NCI-H526 (cell line): ENCODE results near the gene PCYT1A.

Experiments
- DNase-seq, 2 experiments: peaks; one replicate each; lab custom pipeline; 2025; lab: John Stamatoyannopoulos, UW

PCYT1A gene

GRCh38 chr3:196236223-196236622 lies 51.3 kb downstream of the PCYT1A start:
- DNase-seq = no peak

GRCh38 chr3:196235452-196236122 lies 51.9 kb downstream of the PCYT1A start:
- no peak for DNase-seq

GRCh38 chr3:196232882-196233251 lies 54.7 kb downstream of the PCYT1A start:
- no peak for DNase-seq

GRCh38 chr3:196232154-196232881 lies 55.2 kb downstream of the PCYT1A start:
- DNase-seq = no peak

GRCh38 chr3:196227629-196228493 lies 59.7 kb downstream of the PCYT1A start:
- no peak for DNase-seq

- no peak for DNase-seq
These were observed 60.4 kb downstream of the PCYT1A start for GRCh38 chr3:196227121-196227561.

GRCh38 chr3:196225763-196226364 lies 61.7 kb downstream of the PCYT1A start:
- no peak for DNase-seq

- DNase-seq = no peak
These were observed 62.4 kb downstream of the PCYT1A start for GRCh38 chr3:196225086-196225485.

GRCh38 chr3:196222876-196223595 lies 64.5 kb downstream of the PCYT1A start:
- DNase-seq = peak; percentile 16 to 66

GRCh38 chr3:196220991-196221390 lies 66.5 kb downstream of the PCYT1A start:
- no peak for DNase-seq

GRCh38 chr3:196220587-196220986 lies 66.9 kb downstream of the PCYT1A start:
- DNase-seq = no peak

GRCh38 chr3:196219970-196220311 lies 67.6 kb downstream of the PCYT1A start:
- no peak for DNase-seq

- DNase-seq = peak in 1 of 2 experiments; percentile 48
These were observed 68.1 kb downstream of the PCYT1A start for GRCh38 chr3:196219194-196219969.

GRCh38 chr3:196218155-196218712 lies 69.3 kb downstream of the PCYT1A start:
- DNase-seq = no peak

GRCh38 chr3:196217307-196218154 lies 70.0 kb downstream of the PCYT1A start:
- no peak for DNase-seq

- no peak for DNase-seq
These were observed 70.8 kb downstream of the PCYT1A start for GRCh38 chr3:196216681-196217211.

GRCh38 chr3:196216089-196216564 lies 71.4 kb downstream of the PCYT1A start, which contains the start of gene SLC51A:
TSS of gene SLC51A (plus strand) at chr3:196216534. CDS start at chr3:196216713, 179 bp downstream.
- no peak for DNase-seq

- DNase-seq = no peak
These were observed 72.0 kb downstream of the PCYT1A start for GRCh38 chr3:196215493-196216020.
